OCI-LY7 (cell line): Measurements from ENCODE around the gene POU2AF1. TPM values are rescaled to one million over a fixed set of nuclear protein-coding genes. Genes with fewer than 3 reads are reported as not detected.

ENCODE experiments used
- BruUV-seq: library from RNA; stranded (reverse); fragments of 400-500 nt; replicated peaks from 2 replicates; lab custom pipeline; 2021; lab: Mats Ljungman, UMichigan
- CTCF ChIA-PET: fragments of 300-600 bp; sonication (Branson Sonifier 250); formaldehyde crosslinking; loops from one replicate; lab custom pipeline; 2022; ENCODE audit warnings: antibody characterized with exemption; ENCODE audit not compliant: unreplicated experiment; lab: Charles Lee
- POLR2A ChIA-PET: fragments of 300-600 bp; sonication (Branson Sonifier 250); formaldehyde crosslinking; loops from one replicate; lab custom pipeline; 2022; ENCODE audit warnings: antibody characterized with exemption; lab: Charles Lee
- DNase-seq: peaks from one replicate; pipeline ENCODE4 v3.0.0-alpha.2; 2015; ENCODE audit warnings: low spot score
- H2AFZ ChIP-seq: fragments of 200-600 bp; sonication (generic), shearing (Covaris generic); 2 replicates; pipeline ENCODE4 v1.6.1; 2014; ENCODE audit warnings: mild to moderate bottlenecking, antibody characterized with exemption, low read length, moderate library complexity
- H3K27ac ChIP-seq: fragments of 200-600 bp; sonication (generic); 2 replicates; pipeline ENCODE4 v1.5.1; 2014; ENCODE audit warnings: mixed run types, low read depth, mild to moderate bottlenecking, moderate library complexity, low read length, inconsistent platforms; ENCODE audit not compliant: poor library complexity, severe bottlenecking
- H3K36me3 ChIP-seq: fragments of 200-600 bp; sonication (generic); 2 replicates; pipeline ENCODE4 v1.6.1; 2014; ENCODE audit warnings: mild to moderate bottlenecking, antibody characterized with exemption, low read length, moderate library complexity, mixed read lengths; ENCODE audit not compliant: insufficient read depth
- H3K4me1 ChIP-seq: fragments of 200-600 bp; sonication (generic); 2 replicates; pipeline ENCODE4 v1.5.1; 2014; ENCODE audit warnings: mild to moderate bottlenecking, low read length; ENCODE audit not compliant: insufficient read depth, poor library complexity, severe bottlenecking
- H3K4me2 ChIP-seq: fragments of 200-600 bp; sonication (generic); 2 replicates; pipeline ENCODE4 v1.6.1; 2014; ENCODE audit warnings: mild to moderate bottlenecking, low read length
- H3K4me3 ChIP-seq: fragments of 200-600 bp; sonication (generic); 2 replicates; pipeline ENCODE4 v1.5.1; 2014; ENCODE audit warnings: mild to moderate bottlenecking, low read depth, low read length; ENCODE audit not compliant: poor library complexity, severe bottlenecking
- H3K79me2 ChIP-seq: fragments of 200-600 bp; sonication (generic); 2 replicates; pipeline ENCODE4 v1.6.1; 2016; ENCODE audit warnings: low read depth, mild to moderate bottlenecking, low read length, moderate library complexity, mixed read lengths; ENCODE audit not compliant: insufficient read depth
- H3K9me2 ChIP-seq: fragments of 200-600 bp; sonication (generic); 2 replicates; pipeline ENCODE4 v1.6.1; 2016; ENCODE audit warnings: mild to moderate bottlenecking, low read length, mixed read lengths; ENCODE audit not compliant: insufficient read depth
- H3K9me3 ChIP-seq: fragments of 200-600 bp; sonication (generic); 2 replicates; pipeline ENCODE4 v1.6.1; 2014; ENCODE audit warnings: mild to moderate bottlenecking, mixed run types, low read length, mixed read lengths
- H4K20me1 ChIP-seq: fragments of 200-600 bp; sonication (generic); 2 replicates; pipeline ENCODE4 v1.6.1; 2014; ENCODE audit warnings: mild to moderate bottlenecking, antibody characterized with exemption, low read length, moderate library complexity, mixed read lengths; ENCODE audit not compliant: insufficient read depth
- EZH2phosphoT487 ChIP-seq: fragments of 200-600 bp; sonication (generic); IDR thresholded peaks from 2 replicates; pipeline ENCODE4 v1.6.1; 2018; ENCODE audit warnings: low read depth, borderline replicate concordance, mild to moderate bottlenecking, mixed run types, antibody characterized with exemption, low read length, moderate library complexity, mixed read lengths
- intact Hi-C: fragments of 100-400 bp; cut with micrococcal nuclease; formaldehyde crosslinking; loops from one replicate; pipeline ENCODE4 v1.10.0; 2022; ENCODE audit not compliant: unreplicated experiment
- total RNA-seq, 2 experiments: library from RNA; depleted of rRNA in 1 of 2; stranded (reverse); fragments of >200 nt in 1 of 2; shearing (Covaris generic) in 1 of 2; gene quantifications; 2 replicates each; pipeline ENCODE4 v1.2.3, GENCODE V29; 2014 to 2022
- TF ChIP-seq, protein P1 (sequence below): fragments of 200-600 bp; sonication (generic); conservative IDR thresholded peaks from 2 replicates; pipeline ENCODE4 v1.5.1; 2014; ENCODE audit warnings: mild to moderate bottlenecking, antibody characterized with exemption, low read length, moderate library complexity, mixed read lengths

Gene POU2AF1
- total RNA-seq, 2 experiments from 2014 or later: 86.1 to 285 TPM

DNA sequence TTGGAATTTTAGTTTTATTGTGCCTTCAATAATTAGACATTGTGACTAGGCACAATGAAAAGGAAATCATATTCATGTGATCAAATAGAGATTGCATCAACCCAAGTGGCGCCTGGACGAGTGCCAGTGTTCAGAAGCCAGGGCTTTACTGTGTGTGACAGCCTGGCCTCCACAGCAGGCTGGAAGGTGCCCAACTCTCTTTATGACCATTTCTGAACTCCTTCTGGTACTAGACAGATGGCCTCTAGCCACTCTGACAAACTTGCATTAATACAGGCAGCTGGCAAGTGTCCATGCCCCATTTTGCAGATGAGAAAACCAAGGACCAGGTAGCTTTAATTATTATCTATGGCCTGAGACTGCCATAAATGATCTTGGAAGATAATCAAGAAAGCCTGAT is 8.3 kb upstream of the POU2AF1 start:
- CTCF ChIA-PET: no interaction called here
- Histone ChIP-seq H3K27ac (no peak overlapping the region), H3K4me1 (peaks cover 52% of the 10 kb centered on the region), H2AFZ (no peak overlapping the region), H4K20me1 (no peaks in the 10 kb centered on the region), H3K79me2 (no peaks in the 10 kb centered on the region), H3K4me3 (no peak overlapping the region), H3K4me2 (no peak overlapping the region), H3K9me3 (peaks cover 28% of the 10 kb centered on the region), H3K9me2 (no peaks in the 10 kb centered on the region), H3K36me3 (peaks cover 8% of the 10 kb centered on the region; the same call in 1 of the 2 replicates)
- TF ChIP-seq EZH2phosphoT487: no peak
- TF ChIP-seq, protein P1, sequence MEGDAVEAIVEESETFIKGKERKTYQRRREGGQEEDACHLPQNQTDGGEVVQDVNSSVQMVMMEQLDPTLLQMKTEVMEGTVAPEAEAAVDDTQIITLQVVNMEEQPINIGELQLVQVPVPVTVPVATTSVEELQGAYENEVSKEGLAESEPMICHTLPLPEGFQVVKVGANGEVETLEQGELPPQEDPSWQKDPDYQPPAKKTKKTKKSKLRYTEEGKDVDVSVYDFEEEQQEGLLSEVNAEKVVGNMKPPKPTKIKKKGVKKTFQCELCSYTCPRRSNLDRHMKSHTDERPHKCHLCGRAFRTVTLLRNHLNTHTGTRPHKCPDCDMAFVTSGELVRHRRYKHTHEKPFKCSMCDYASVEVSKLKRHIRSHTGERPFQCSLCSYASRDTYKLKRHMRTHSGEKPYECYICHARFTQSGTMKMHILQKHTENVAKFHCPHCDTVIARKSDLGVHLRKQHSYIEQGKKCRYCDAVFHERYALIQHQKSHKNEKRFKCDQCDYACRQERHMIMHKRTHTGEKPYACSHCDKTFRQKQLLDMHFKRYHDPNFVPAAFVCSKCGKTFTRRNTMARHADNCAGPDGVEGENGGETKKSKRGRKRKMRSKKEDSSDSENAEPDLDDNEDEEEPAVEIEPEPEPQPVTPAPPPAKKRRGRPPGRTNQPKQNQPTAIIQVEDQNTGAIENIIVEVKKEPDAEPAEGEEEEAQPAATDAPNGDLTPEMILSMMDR: no peak
- no peak for DNase-seq
- intact Hi-C loops: no loop called here
- no TSS peak for BruUV-seq
- POLR2A ChIA-PET: interaction anchor here (0.6 to 7.6 kb wide), 3 partner anchors 11 to 30 kb away, joined by 8 to 74 read pairs (median 11); no protein-coding TSS in a partner anchor

DNA sequence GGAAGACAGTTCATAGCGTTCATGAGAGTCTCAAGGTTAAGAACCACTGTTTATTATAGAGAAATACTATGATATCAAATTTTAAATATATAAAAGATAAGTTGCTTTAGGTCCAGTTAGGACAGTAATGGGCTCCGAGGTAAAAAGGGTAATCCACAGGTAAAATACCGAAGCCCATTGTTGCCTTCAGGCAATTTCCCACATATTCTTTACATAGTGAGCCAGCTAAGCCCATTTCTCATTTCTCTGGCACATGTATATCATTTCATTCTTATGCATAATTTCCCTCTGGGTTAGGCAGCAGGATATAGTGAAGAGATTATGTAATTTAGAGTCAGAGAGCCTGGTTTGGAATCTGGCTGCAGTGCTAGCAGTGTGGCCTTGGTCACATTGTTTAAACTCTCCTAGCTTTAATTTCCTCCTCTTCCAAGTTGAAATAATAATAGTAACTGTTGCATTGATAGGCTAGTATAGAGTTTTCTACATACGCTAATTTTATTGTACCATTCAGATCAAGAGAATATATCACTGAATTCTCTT is 7.6 kb upstream of the POU2AF1 start:
- Histone ChIP-seq H3K79me2 (peaks cover 5% of the 10 kb centered on the region; the same call in 1 of the 2 replicates), H4K20me1 (no peaks in the 10 kb centered on the region), H3K36me3 (peaks cover 8% of the 10 kb centered on the region; the same call in 1 of the 2 replicates), H3K27ac (no peak overlapping the region), H3K9me3 (peaks cover 28% of the 10 kb centered on the region), H3K9me2 (no peaks in the 10 kb centered on the region), H2AFZ (no peak overlapping the region), H3K4me2 (no peak overlapping the region), H3K4me3 (no peak overlapping the region), H3K4me1 (peaks cover 59% of the 10 kb centered on the region)
- TF ChIP-seq, protein P1: no peak
- no peak for TF ChIP-seq EZH2phosphoT487
- BruUV-seq: no TSS peak
- ChIA-PET CTCF (no interaction called here), POLR2A (interaction anchor here (1.1 to 7.6 kb wide), 3 partner anchors 12 to 30 kb away, joined by 3 to 74 read pairs (median 11); no protein-coding TSS in a partner anchor)
- no peak for DNase-seq
- intact Hi-C loops: no loop called here

DNA sequence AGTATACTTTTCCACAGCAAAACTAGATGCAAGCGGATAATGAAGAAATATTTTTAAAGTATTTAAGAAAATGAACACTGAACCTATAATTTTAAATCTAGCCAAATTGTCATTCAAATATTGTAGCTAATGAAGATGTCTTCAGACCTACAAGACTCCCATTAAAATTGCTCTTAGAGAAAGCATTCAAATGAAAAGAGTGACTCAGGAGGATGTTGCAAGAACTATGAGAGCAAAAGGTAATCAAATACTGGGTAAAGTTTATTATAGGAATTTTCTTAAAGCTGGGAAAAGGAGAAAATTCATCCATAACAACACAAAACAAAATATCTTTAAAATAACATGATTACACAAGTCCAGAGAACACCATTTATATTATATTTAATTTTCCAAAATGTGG is 5.4 kb upstream of the POU2AF1 start:
- Histone ChIP-seq H3K4me3 (no peak overlapping the region), H3K36me3 (peaks cover 8% of the 10 kb centered on the region; the same call in 1 of the 2 replicates), H3K27ac (no peak overlapping the region), H3K9me3 (peaks cover 28% of the 10 kb centered on the region), H3K9me2 (no peaks in the 10 kb centered on the region), H3K79me2 (peaks cover 19% of the 10 kb centered on the region; the same call in 1 of the 2 replicates), H3K4me1 (peaks cover 66% of the 10 kb centered on the region), H4K20me1 (no peaks in the 10 kb centered on the region), H2AFZ (no peak overlapping the region), H3K4me2 (no peak overlapping the region)
- intact Hi-C loops: no loop called here
- ChIA-PET CTCF (interaction anchor here (1.1 kb wide), 1 partner anchor 14 kb away, joined by 3 read pairs; no protein-coding TSS in a partner anchor), POLR2A (interaction anchor here (0.7 to 4.7 kb wide), 8 partner anchors 11 to 101 kb away, joined by 3 to 83 read pairs (median 5); no protein-coding TSS in a partner anchor)
- TF ChIP-seq EZH2phosphoT487: no peak
- TF ChIP-seq, protein P1: no peak
- DNase-seq: no peak
- BruUV-seq: no TSS peak
